ENCODE results near the gene CALML6. TPM values are rescaled to one million over a fixed set of nuclear protein-coding genes. Genes with fewer than 3 reads are reported as not detected.

Gene CALML6
- total RNA-seq, 1 experiment from 2014 or later, result 1.7 TPM

- Histone ChIP-seq H3K18ac (ENCODE audit: insufficient read length, low read depth, low read length) (no peak overlapping the region), H3K27ac (ENCODE audit: insufficient read length, low read depth, low read length) (no peak overlapping the region), H3K23me2 (ENCODE audit: insufficient read length, low read depth, low read length, poor library complexity, severe bottlenecking) (no peaks in the 10 kb centered on the region), H3K9ac (ENCODE audit: extremely low read depth, insufficient read length, low read length) (no peak overlapping the region), H3K4me1 (ENCODE audit: insufficient read depth, low read length) (no peaks in the 10 kb centered on the region), H2BK15ac (ENCODE audit: low read depth, low read length) (no peak overlapping the region), H4K8ac (replicated peaks; ENCODE audit: insufficient read length, low read depth, low read length) (no peak overlapping the region), H2AFZ (ENCODE audit: low read length) (no peak overlapping the region), H3K14ac (ENCODE audit: insufficient read depth, low read length) (no peak overlapping the region), H2BK12ac (ENCODE audit: insufficient read length, low read depth, low read length) (no peak overlapping the region), H2BK5ac (ENCODE audit: insufficient read length, low read length) (no peak overlapping the region), H3K56ac (ENCODE audit: insufficient read length, low read depth, low read length) (no peak overlapping the region), H4K91ac (ENCODE audit: insufficient read length, low read depth, low read length) (no peak overlapping the region), H4K20me1 (ENCODE audit: control insufficient read depth, insufficient read depth, insufficient read length) (no peaks in the 10 kb centered on the region), H2AK5ac (ENCODE audit: insufficient read length, low read length) (no peak overlapping the region), H3K4me2 (ENCODE audit: insufficient read depth, insufficient read length, low read length) (no peak overlapping the region), H4K5ac (ENCODE audit: insufficient read length, low read depth, low read length) (no peak overlapping the region), H3K27me3 (ENCODE audit: insufficient read depth, low read length) (no peaks in the 10 kb centered on the region), H3K23ac (ENCODE audit: insufficient read length, low read depth, low read length) (no peak overlapping the region), H3K9me3 (ENCODE audit: control insufficient read depth, low read depth, low read length) (no peaks in the 10 kb centered on the region), H3K79me1 (ENCODE audit: insufficient read depth, low read depth, low read length, poor library complexity, severe bottlenecking) (no peaks in the 10 kb centered on the region), H2BK120ac (ENCODE audit: low read depth, low read length, poor library complexity, severe bottlenecking) (no peak overlapping the region), H2BK20ac (ENCODE audit: low read depth, low read length, poor library complexity, severe bottlenecking) (no peak overlapping the region), H3K79me2 (ENCODE audit: insufficient read depth, low read length) (no peaks in the 10 kb centered on the region), H3T11ph (ENCODE audit: low read length) (no peak overlapping the region), H3K4ac (ENCODE audit: low read depth, low read length) (no peak overlapping the region)
- Mint-ChIP-seq H3K27me3 (ENCODE audit: low read depth) (peaks cover 2% of the 10 kb centered on the region; the same call in 1 of the 2 replicates), H3K27ac (no peak overlapping the region), H3K4me3 (peak overlapping the region in 1 of 2 experiments; percentile 5; a peak in 1 of 5 replicates), H3K4me1 (peaks cover 7 to 8% of the 10 kb centered on the region in 2 experiments), H3K9me3 (peaks cover 6% of the 10 kb centered on the region in 2 experiments; a peak in 3 of 5 replicates), H3K36me3 (ENCODE audit: insufficient read depth in 1 of 3, low read depth in 3 of 3) (no peaks in the 10 kb centered on the region)
- WGBS (ENCODE audit: extremely low coverage, insufficient read length, low lambda C conversion rate), result no CpG with 5 or more reads among the region's 14 CpGs
- no peak for TF ChIP-seq CTCF (conservative IDR thresholded peaks at IDR 0.05)
- DNase-seq, result peak; percentile 47
Measured at GRCh38 chr1:1900883-1901640, 14.0 kb upstream of the CALML6 start.

Data from H9 (cell line).